HCT116 (cell line): ENCODE results near the gene BBS9. TPM values are rescaled to one million over a fixed set of nuclear protein-coding genes. Genes with fewer than 3 reads are reported as not detected.

Source experiments
- ATAC-seq: fragments of 200-7000 bp; cut with Tn5 transposase; 2 replicates; pipeline ENCODE4 v1.9.1; 2020; ENCODE audit warnings: mild to moderate bottlenecking, moderate library complexity
- BruUV-seq: library from RNA; stranded (reverse); fragments of 400-500 nt; replicated peaks from 2 replicates; lab custom pipeline; 2021; lab: Mats Ljungman, UMichigan
- CTCF ChIA-PET: fragments of 300-600 bp; sonication (Branson Sonifier 250); formaldehyde crosslinking; loops from one replicate; lab custom pipeline; 2021; ENCODE audit warnings: antibody characterized with exemption; lab: Charles Lee
- POLR2A ChIA-PET: fragments of 300-600, 350-600 bp; sonication (Branson Sonifier 250); formaldehyde crosslinking; loops from one replicate; lab custom pipeline; 2021; ENCODE audit warnings: antibody characterized with exemption; lab: Charles Lee
- RAD21 ChIA-PET, 2 experiments: fragments of 300-600 bp; sonication (Branson Sonifier 250); formaldehyde crosslinking; loops; one replicate each; lab custom pipeline; 2023; ENCODE audit warnings: low total read pairs in 2 of 2; ENCODE audit not compliant: uncharacterized antibody in 2 of 2, unreplicated experiment in 2 of 2, low non-redundant PET in 1 of 2; lab: Charles Lee
- DNase-seq: peaks from one replicate; pipeline ENCODE4 v3.0.0-alpha.2; 2010; ENCODE audit warnings: low read depth, low spot score
- H2AFZ ChIP-seq: fragments of 200-600 bp; shearing (Covaris generic), sonication (generic); 2 replicates; pipeline ENCODE4 v1.6.1; 2017; ENCODE audit warnings: low read depth, mixed run types, mixed read lengths, antibody characterized with exemption, low read length; ENCODE audit not compliant: poor library complexity, severe bottlenecking
- H3K27ac ChIP-seq: 2 replicates; pipeline ENCODE4 v1.5.1; 2012; ENCODE audit warnings: low read depth, low read length
- H3K27me3 ChIP-seq: fragments of 200-600 bp; sonication (generic); 2 replicates; pipeline ENCODE4 v1.6.1; 2016; ENCODE audit warnings: mixed run types, low read length, mixed read lengths; ENCODE audit not compliant: insufficient read depth
- H3K36me3 ChIP-seq, 2 experiments: fragments of 200-500 bp in 1 of 2; fragments of 200-600 bp in 1 of 2; sonication (Bioruptor generic) in 1 of 2; sonication (generic) in 1 of 2; 2 replicates each; pipeline versions ENCODE4 v1.5.1 to v1.6.1; 2014 to 2016; ENCODE audit warnings: low read length in 2 of 2, inconsistent platforms in 1 of 2, mixed read lengths in 1 of 2, mixed run types in 1 of 2; ENCODE audit not compliant: insufficient read depth in 2 of 2, control insufficient read depth in 1 of 2
- H3K4me1 ChIP-seq, 2 experiments: fragments of 200-600 bp in 1 of 2; sonication (generic) in 1 of 2; 2 replicates each; pipeline versions ENCODE4 v1.5.1 to v1.6.1; 2012 to 2017; ENCODE audit warnings: low read length in 2 of 2, inconsistent platforms in 1 of 2, mild to moderate bottlenecking in 1 of 2, mixed read lengths in 1 of 2, mixed run types in 1 of 2, moderate library complexity in 1 of 2; ENCODE audit not compliant: insufficient read depth in 2 of 2, control insufficient read depth in 1 of 2
- H3K4me2 ChIP-seq: fragments of 200-600 bp; sonication (generic); 2 replicates; pipeline ENCODE4 v1.6.1; 2017; ENCODE audit warnings: mixed run types, low read length, mixed read lengths
- H3K4me3 ChIP-seq, 2 experiments: fragments of 200-600 bp in 1 of 2; sonication (generic) in 1 of 2; replicated peaks in 1 of 2; 2 replicates each; pipeline ENCODE4 v1.5.1; 2011 to 2016; ENCODE audit warnings: low read length in 2 of 2, control low read depth in 1 of 2, low read depth in 1 of 2, mild to moderate bottlenecking in 1 of 2, mixed read lengths in 1 of 2, mixed run types in 1 of 2
- H3K79me2 ChIP-seq: fragments of 200-600 bp; sonication (generic); 2 replicates; pipeline ENCODE4 v1.6.1; 2017; ENCODE audit warnings: mild to moderate bottlenecking, mixed run types, low read length, moderate library complexity, mixed read lengths; ENCODE audit not compliant: insufficient read depth
- H3K9ac ChIP-seq: fragments of 200-600 bp; sonication (generic); 2 replicates; pipeline ENCODE4 v1.6.1; 2016; ENCODE audit warnings: low read length, mixed read lengths
- H3K9me2 ChIP-seq: fragments of 200-600 bp; sonication (generic), shearing (Covaris generic); 2 replicates; pipeline ENCODE4 v1.6.1; 2017; ENCODE audit warnings: mixed run types, mild to moderate bottlenecking, moderate library complexity; ENCODE audit not compliant: insufficient read depth
- H3K9me3 ChIP-seq, 2 experiments: fragments of 200-500 bp in 1 of 2; fragments of 200-600 bp in 1 of 2; sonication (Bioruptor generic) in 1 of 2; sonication (generic) in 1 of 2; 2 replicates each; pipeline ENCODE4 v1.6.1; 2014 to 2017; ENCODE audit warnings: low read length in 2 of 2, mixed read lengths in 2 of 2, inconsistent platforms in 1 of 2, low read depth in 1 of 2, mild to moderate bottlenecking in 1 of 2, mixed run types in 1 of 2, moderate library complexity in 1 of 2; ENCODE audit not compliant: control insufficient read depth in 1 of 2, insufficient read depth in 1 of 2
- H4K20me1 ChIP-seq: fragments of 200-600 bp; sonication (generic), shearing (Covaris generic); 2 replicates; pipeline ENCODE4 v1.6.1; 2017; ENCODE audit warnings: mixed run types, mild to moderate bottlenecking, moderate library complexity; ENCODE audit not compliant: insufficient read depth
- CBX3 ChIP-seq: IDR thresholded peaks from 2 replicates; pipeline ENCODE4 v1.6.1; 2012; ENCODE audit warnings: low read depth
- CEBPB ChIP-seq: IDR thresholded peaks from 2 replicates; pipeline ENCODE4 v1.6.1; 2012; ENCODE audit warnings: low read depth
- CTCF ChIP-seq, 3 experiments: fragments of 200-600 bp in 1 of 3; sonication (generic) in 1 of 3; IDR thresholded peaks in 2 of 3; conservative IDR thresholded peaks in 1 of 3; 2 replicates each; pipeline ENCODE4 v1.5.1; 2012 to 2017; ENCODE audit warnings: low read depth in 2 of 3, low read length in 2 of 3, antibody characterized with exemption in 1 of 3, borderline replicate concordance in 1 of 3, control low read depth in 1 of 3, mild to moderate bottlenecking in 1 of 3, mixed read lengths in 1 of 3, mixed run types in 1 of 3, moderate library complexity in 1 of 3; ENCODE audit not compliant: insufficient read depth in 1 of 3
- EGR1 ChIP-seq: IDR thresholded peaks from 2 replicates; pipeline ENCODE4 v1.6.1; 2012; ENCODE audit warnings: low read depth
- ELF1 ChIP-seq: IDR thresholded peaks from 2 replicates; pipeline ENCODE4 v1.6.1; 2012; ENCODE audit warnings: low read depth, borderline replicate concordance
- EZH2 ChIP-seq: fragments of 200-600 bp; sonication (generic); IDR thresholded peaks from 2 replicates; pipeline ENCODE4 v1.6.1; 2017; ENCODE audit warnings: antibody characterized with exemption, mixed run types
- FOSL1 ChIP-seq: IDR thresholded peaks from 2 replicates; pipeline ENCODE4 v1.6.1; 2012; ENCODE audit warnings: low read depth
- JUND ChIP-seq: IDR thresholded peaks from 2 replicates; pipeline ENCODE4 v1.6.1; 2012
- MAX ChIP-seq: IDR thresholded peaks from 2 replicates; pipeline ENCODE4 v1.6.1; 2012
- POLR2A ChIP-seq: IDR thresholded peaks from 2 replicates; pipeline ENCODE4 v1.7.0; 2011; ENCODE audit warnings: borderline replicate concordance; ENCODE audit not compliant: insufficient read depth, insufficient read length; ENCODE audit errors: extremely low read depth
- POLR2AphosphoS5 ChIP-seq: IDR thresholded peaks from 2 replicates; pipeline ENCODE4 v1.6.1; 2011; ENCODE audit warnings: mild to moderate bottlenecking, low read depth, low read length, moderate library complexity
- SIN3A ChIP-seq: IDR thresholded peaks from 2 replicates; pipeline ENCODE4 v1.6.1; 2012; ENCODE audit warnings: low read depth
- SP1 ChIP-seq: IDR thresholded peaks from 2 replicates; pipeline ENCODE4 v1.6.1; 2012; ENCODE audit warnings: low read depth
- SRF ChIP-seq: IDR thresholded peaks from 2 replicates; pipeline ENCODE4 v1.6.1; 2012; ENCODE audit warnings: low read depth
- TCF7L2 ChIP-seq: IDR thresholded peaks from 2 replicates; pipeline ENCODE4 v1.7.0; 2011; ENCODE audit warnings: borderline replicate concordance, inconsistent platforms; ENCODE audit not compliant: insufficient read depth, insufficient read length; ENCODE audit errors: extremely low read depth
- YY1 ChIP-seq: IDR thresholded peaks from 2 replicates; pipeline ENCODE4 v1.6.1; 2011; ENCODE audit warnings: low read length, low read depth, moderate library complexity, mild to moderate bottlenecking; ENCODE audit not compliant: insufficient replicate concordance; ENCODE audit errors: extremely low read depth
- ZFX ChIP-seq: fragments of 450-650 bp; IDR thresholded peaks from 2 replicates; pipeline ENCODE4 v1.6.1; 2017
- ZNF274 ChIP-seq: fragments of 200-500 bp; sonication (Bioruptor generic); IDR thresholded peaks from 2 replicates; pipeline ENCODE4 v1.6.1; 2014; ENCODE audit warnings: mild to moderate bottlenecking, low read depth, low read length, inconsistent platforms
- intact Hi-C: fragments of 100-400 bp; cut with micrococcal nuclease; formaldehyde crosslinking; loops from 2 replicates; pipeline ENCODE4 v1.10.0; 2022
- total RNA-seq: library from RNA; stranded (reverse); gene quantifications from one replicate; pipeline ENCODE4 v1.2.1, GENCODE V29; 2021; ENCODE audit not compliant: unreplicated experiment

BBS9 gene
- total RNA-seq, 1 experiment from 2014 or later: 7.1 TPM

GRCh38 chr7:33186192-33186591, 56.8 kb downstream of the BBS9 start:
- Histone ChIP-seq H3K79me2 (no peaks in the 10 kb centered on the region), H3K9me3 (no peaks in the 10 kb centered on the region), H3K27ac (no peak overlapping the region), H3K27me3 (no peaks in the 10 kb centered on the region), H3K9me2 (no peaks in the 10 kb centered on the region), H3K9ac (no peak overlapping the region), H3K4me2 (no peak overlapping the region), H3K4me3 (no peak overlapping the region), H3K36me3 (no peaks in the 10 kb centered on the region), H4K20me1 (no peaks in the 10 kb centered on the region), H2AFZ (no peak overlapping the region), H3K4me1 (peaks cover 0 to 2% of the 10 kb centered on the region in 2 experiments; a peak in 1 of 4 replicates)
- no TSS peak for BruUV-seq
- intact Hi-C loops: loop anchor here (10.0 kb wide), 2 partner anchors 569 to 1409 kb away; no protein-coding TSS in a partner anchor
- ATAC-seq (peak; percentile 67), DNase-seq (no peak)
- ChIA-PET POLR2A (no interaction called here), CTCF (interaction anchor here (1.2 to 2.9 kb wide), 3 partner anchors 237 to 902 kb away, joined by 3 to 17 read pairs (median 13); no protein-coding TSS in a partner anchor), RAD21 (no interaction called here)
- TF ChIP-seq MAX (no peak), JUND (no peak), EGR1 (no peak), SP1 (no peak), EZH2 (no peak), ZFX (no peak), TCF7L2 (no peak), FOSL1 (no peak), SRF (no peak), YY1 (no peak), POLR2AphosphoS5 (no peak), CBX3 (no peak)

- Histone ChIP-seq H3K9me3 (no peaks in the 10 kb centered on the region), H3K79me2 (no peaks in the 10 kb centered on the region), H3K27me3 (no peaks in the 10 kb centered on the region), H3K4me3 (no peak overlapping the region), H3K4me2 (peak overlapping the region; percentile 16), H3K4me1 (peaks cover 0 to 6% of the 10 kb centered on the region in 2 experiments; a peak in 1 of 4 replicates), H3K36me3 (no peaks in the 10 kb centered on the region), H2AFZ (no peak overlapping the region), H3K9ac (no peak overlapping the region), H3K9me2 (no peaks in the 10 kb centered on the region), H4K20me1 (no peaks in the 10 kb centered on the region), H3K27ac (no peak overlapping the region)
- no TSS peak for BruUV-seq
- ChIA-PET RAD21 (no interaction called here), POLR2A (no interaction called here), CTCF (no interaction called here)
- DNase-seq: no peak
- intact Hi-C loops: no loop called here
- ATAC-seq: no peak
- TF ChIP-seq YY1 (no peak), ZNF274 (no peak), CEBPB (no peak), EGR1 (no peak), POLR2A (no peak), MAX (no peak), ELF1 (no peak), EZH2 (no peak), CTCF (IDR thresholded peaks at IDR 0.05 in 2 of 3, conservative IDR thresholded peaks at IDR 0.05 in 1 of 3; ENCODE audit: borderline replicate concordance in 1 of 3, insufficient read depth in 1 of 3, low read depth in 2 of 3, low read length in 2 of 3) (no peak), SIN3A (no peak)
These were observed 61.4 kb downstream of the BBS9 start for GRCh38 chr7:33190688-33191304.
